ENCODE data around the gene HGFAC. TPM values are rescaled to one million over a fixed set of nuclear protein-coding genes. Genes with fewer than 3 reads are reported as not detected.
A peak's percentile ranks its signal among the peaks of the same experiment; 100 is the strongest.
"Not testable (repeated sequence)": the region's sequence is repeated elsewhere in the genome, so short reads cannot be mapped to it uniquely, and the experiment has no call there.

HGFAC gene
- total RNA-seq, 1 donor from 2014 or later, result 1.2 TPM

DNA sequence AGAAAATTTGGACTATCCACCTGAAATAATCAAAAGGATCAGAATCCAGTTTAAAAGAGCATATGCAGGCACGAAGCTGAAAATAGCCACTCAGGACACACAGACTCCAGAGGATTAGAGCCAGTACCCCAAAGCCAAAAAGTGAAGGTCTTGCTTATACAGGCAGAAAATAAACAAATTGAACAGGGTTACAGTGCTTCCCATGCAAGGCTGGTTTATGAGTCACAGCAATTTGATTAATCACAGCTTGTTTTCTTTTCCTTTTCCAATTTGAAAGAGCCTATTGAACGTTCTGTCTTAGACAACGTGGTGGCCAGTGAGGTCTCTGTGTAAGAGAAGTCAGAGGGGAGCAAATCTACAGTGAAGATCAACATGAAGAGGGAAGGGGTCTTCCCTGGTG lies 10.2 kb downstream of the HGFAC start:
- H3K36me3 ChIP-seq, result no peaks in the 10 kb centered on the region
- no peak for ATAC-seq

DNA sequence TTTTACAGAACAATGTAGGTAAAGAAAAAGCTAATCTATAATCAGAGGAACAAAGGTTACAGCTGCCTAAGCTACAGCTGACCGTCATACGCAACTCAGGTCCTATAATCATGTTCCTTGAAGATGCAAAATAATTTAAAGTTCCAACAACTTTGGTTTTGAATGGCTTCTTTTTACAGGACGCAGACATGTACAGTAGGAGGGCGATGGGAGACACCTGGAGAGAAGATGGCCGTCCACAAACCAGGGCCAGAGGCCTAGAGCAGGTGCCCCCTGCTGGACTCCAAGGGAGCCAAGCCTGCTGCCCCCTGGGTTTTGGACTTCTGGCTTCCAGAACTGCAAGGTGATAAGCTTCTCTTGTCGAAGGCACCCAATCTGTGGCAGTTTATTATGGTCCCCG lies 10.6 kb downstream of the HGFAC start:
- Histone ChIP-seq H3K4me1 (no peaks in the 10 kb centered on the region), H3K27ac (no peak overlapping the region), H3K36me3 (no peaks in the 10 kb centered on the region), H3K9me3 (no peaks in the 10 kb centered on the region), H3K4me3 (no peak overlapping the region), H3K27me3 (no peaks in the 10 kb centered on the region)
- peak; percentile 26 for TF ChIP-seq CTCF (IDR thresholded peaks at IDR 0.05)
- ATAC-seq (no peak), DNase-seq (no peak)
- intact Hi-C loops (cut with DNase I), result no loop called here

More for the DNA sequence above, 10.2 kb downstream of the HGFAC start:
- TF ChIP-seq CTCF (IDR thresholded peaks at IDR 0.05), result no peak
- Histone ChIP-seq H3K27ac (no peak overlapping the region), H3K9me3 (no peaks in the 10 kb centered on the region), H3K4me3 (no peak overlapping the region), H3K27me3 (no peaks in the 10 kb centered on the region), H3K4me1 (no peaks in the 10 kb centered on the region)
- no peak for DNase-seq
- intact Hi-C loops (cut with DNase I), result no loop called here

GRCh38 chr4:3455596-3455995 lies 13.8 kb downstream of the HGFAC start:
- intact Hi-C loops (cut with DNase I); H3K27me3 ChIP-seq; H3K36me3 ChIP-seq; H3K4me1 ChIP-seq; H3K4me3 ChIP-seq; H3K9me3 ChIP-seq; H3K27ac ChIP-seq; DNase-seq; ATAC-seq: not testable (repeated sequence)

- TF ChIP-seq CTCF (IDR thresholded peaks at IDR 0.05), result no peak
- ATAC-seq (no peak), DNase-seq (no peak)
- peaks cover 5% of the 10 kb centered on the region for H3K27me3 ChIP-seq
- H3K4me3 ChIP-seq, result no peak overlapping the region
- peaks cover 5% of the 10 kb centered on the region for H3K4me1 ChIP-seq
- intact Hi-C loops (cut with DNase I), result no loop called here
- no peak overlapping the region for H3K27ac ChIP-seq
- H3K9me3 ChIP-seq, result no peaks in the 10 kb centered on the region
- no peaks in the 10 kb centered on the region for H3K36me3 ChIP-seq
These were observed 16.6 kb downstream of the HGFAC start for GRCh38 chr4:3458371-3458770.

DNA sequence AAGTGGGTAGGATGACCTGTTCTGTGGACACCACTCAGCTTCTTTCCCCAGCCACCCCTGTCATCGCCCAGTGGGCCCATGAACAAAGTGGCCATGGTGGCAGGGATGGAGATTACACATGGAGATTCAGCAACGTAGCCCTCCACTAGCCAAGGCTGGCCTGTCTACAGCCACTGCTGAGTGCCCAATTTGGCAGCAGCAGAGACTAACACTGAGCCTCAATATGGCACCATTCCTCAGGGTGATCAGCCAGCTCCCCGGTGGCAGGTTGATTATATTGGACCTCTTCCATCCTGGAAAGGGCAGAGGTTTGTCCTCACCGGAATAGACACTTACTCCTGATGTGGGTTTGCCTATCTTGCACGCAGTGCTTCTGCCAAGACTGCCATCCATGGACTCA lies 17.4 kb downstream of the HGFAC start:
- ATAC-seq; intact Hi-C loops (cut with DNase I); H3K27ac ChIP-seq; DNase-seq; H3K4me3 ChIP-seq; H3K36me3 ChIP-seq; H3K9me3 ChIP-seq; H3K4me1 ChIP-seq: not testable (repeated sequence)
- H3K27me3 ChIP-seq, result peaks cover 13% of the 10 kb centered on the region

DNA sequence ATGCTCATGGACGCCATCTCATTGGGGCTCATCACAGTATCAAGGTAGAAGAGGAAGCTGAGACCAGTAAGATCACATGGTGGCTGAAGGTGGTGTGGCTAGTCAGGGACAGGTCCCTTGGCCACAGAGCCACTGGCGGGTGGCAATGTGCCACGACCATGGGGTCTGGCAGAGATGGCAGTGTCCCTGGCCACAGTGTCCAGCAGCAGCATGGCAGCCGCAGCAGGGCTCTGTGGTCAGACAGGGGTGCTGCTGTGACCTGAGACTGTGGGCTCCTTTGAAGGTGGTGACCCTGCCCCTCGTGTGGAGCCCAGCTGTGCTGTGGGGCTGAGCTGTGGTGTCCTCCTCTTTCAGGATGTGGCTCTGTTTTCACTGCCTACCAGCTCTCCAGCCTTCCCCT lies 19.2 kb downstream of the HGFAC start:
- intact Hi-C loops (cut with DNase I), result no loop called here
- no peak for DNase-seq
- H3K27ac ChIP-seq, result peak overlapping the region; percentile 36

More for the DNA sequence above, 19.2 kb downstream of the HGFAC start:
- Histone ChIP-seq H3K4me3 (no peak overlapping the region), H3K27me3 (peaks cover 25% of the 10 kb centered on the region), H3K4me1 (peaks cover 5% of the 10 kb centered on the region), H3K9me3 (no peaks in the 10 kb centered on the region), H3K36me3 (no peaks in the 10 kb centered on the region)
- TF ChIP-seq CTCF (IDR thresholded peaks at IDR 0.05), result no peak
- ATAC-seq, result no peak
